NCI-H2107 (cell line): ENCODE measurements around the gene HP1BP3.

Experiments
- DNase-seq: peaks from one replicate; lab custom pipeline; 2025; lab: John Stamatoyannopoulos, UW

HP1BP3 gene

DNA sequence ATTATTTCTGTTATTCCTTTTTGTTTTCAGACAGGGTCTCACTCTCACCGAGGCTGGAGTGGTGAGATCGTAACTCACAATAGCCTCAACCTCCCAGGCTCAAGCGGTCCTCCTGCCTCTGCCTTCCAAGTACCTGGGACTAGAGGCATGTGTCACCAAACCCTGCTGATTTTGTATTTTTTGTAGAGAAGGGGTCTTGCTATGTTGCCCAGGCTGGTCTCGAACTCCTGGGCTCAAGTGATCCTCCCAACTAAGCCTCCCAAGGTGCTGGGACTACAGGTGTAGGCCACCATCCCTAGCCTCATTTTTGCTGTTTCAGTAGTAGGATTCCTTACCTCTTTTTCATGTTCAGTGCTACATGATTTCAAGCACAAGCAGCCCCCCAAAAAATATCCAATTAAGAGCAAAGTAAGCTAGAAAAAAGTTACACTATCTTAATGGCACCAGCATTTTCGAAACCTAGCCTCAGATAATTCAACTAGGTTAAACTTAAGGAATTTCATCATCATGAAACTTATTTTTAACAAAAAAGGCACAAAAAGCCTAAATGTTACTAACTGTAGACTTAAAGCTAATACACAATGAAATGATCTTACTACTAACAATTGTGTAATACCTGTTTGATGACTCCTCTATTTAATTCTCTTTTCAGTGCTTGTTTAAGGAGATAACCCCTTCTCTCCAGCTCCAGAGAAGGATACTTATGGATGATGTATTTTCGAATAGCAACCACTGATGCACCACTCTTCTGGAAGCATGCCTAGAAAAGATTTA lies 16.6 kb downstream of the HP1BP3 start:
- DNase-seq = no peak

GRCh38 chr1:20767271-20767670 lies 19.8 kb downstream of the HP1BP3 start:
- no peak for DNase-seq

DNA sequence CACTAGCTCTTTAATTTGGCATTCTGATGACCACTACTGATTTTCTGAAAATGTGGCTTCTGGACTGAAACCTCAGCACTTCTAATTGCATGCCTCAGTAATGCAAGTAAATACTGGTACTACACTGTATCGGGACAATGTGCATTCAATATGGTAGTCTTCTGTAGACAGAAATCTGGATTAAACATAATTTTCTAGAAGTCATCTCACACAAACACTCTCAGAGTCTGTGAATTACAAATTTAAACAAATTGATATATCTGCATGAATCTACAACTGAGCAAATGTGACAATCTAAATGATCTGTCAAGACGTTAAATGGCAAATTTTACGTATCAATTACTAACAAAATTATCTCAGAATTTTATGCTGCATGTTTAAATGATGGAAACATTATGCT lies 23.7 kb downstream of the HP1BP3 start:
- no peak for DNase-seq

DNA sequence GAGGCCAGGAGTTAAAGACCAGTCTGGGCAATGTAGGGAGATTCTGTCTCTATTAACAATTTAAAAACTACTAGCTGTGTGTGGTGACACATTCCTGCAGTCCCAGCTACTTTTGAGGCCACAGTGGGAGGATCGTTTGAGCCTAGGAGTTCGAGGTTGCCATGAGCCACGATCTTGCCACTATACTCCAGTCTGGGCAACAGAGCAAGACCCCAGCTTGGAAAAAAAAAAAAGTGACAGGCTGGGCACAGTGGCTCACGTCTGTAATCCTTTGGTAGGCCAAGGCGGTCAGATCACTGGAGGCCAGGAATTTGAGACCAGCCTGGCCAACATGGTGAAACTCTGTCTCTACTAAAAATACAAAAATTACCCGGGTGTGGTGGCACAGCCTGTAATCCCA lies 26.8 kb downstream of the HP1BP3 start:
- no peak for DNase-seq

- no peak for DNase-seq
Measured at GRCh38 chr1:20753589-20753988, 33.5 kb downstream of the HP1BP3 start.

DNA sequence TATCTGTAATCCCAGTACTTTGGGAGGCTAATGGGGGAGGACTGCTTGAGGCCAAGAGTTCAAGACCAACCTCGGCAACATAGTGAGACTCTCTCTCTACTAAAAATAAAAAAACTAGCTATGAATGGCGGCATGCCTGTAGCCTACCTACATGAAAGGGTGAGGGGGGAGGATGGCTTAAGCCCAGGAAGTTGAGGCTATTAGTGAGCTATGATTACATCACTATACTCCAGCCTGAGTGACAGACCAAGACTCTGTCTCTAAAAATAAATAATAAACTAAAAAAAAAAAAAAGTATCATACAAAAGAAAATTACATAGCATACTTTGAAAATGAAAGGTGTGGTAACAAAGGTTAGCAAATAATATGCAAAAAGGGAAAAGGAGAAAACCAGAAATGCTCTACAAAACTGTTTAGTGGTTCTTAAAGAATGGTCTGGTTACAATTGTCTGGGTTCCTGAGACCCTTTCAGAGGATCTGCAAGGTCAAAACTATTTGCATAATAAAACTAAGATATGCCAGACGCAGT lies 35.6 kb downstream of the HP1BP3 start:
- DNase-seq = no peak

DNA sequence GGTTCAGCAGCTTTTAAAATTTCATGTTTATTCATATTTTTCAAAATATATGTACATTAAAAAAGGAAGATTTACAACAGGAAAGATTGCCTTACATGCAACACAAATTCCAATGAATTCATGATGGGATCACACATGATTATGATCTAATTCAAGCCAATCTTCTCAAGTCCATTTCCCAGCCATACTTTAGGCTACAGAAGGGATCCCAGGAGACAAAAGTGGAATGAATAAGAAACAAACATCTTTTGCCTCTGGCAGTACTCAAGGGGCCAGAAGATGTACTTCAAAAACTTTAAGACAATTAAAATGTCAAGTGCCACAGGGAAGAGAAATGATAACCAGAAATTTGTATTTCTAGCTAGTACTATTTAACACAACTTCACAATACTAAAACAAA lies 44.4 kb downstream of the HP1BP3 start:
- no peak for DNase-seq

DNA sequence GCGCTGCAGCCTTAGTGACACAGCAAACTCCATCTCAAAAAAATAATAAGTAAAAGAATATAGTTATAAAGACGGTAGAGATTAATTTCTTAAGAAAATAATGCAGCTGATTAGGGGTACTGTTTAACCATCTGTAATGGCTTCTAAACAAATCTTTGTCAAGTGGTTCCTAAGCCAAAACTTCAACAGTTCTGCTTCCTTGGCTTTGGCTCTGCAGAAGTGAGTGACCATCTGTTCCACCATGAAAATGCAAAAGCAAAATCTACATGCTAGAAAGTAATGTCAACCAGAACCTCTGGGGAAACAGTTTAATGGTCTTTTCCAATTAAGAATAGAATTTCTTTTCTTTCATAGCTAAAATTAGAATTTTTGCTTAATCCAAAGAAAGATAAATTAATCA lies 46.3 kb downstream of the HP1BP3 start:
- DNase-seq = no peak

- no peak for DNase-seq
Measured at GRCh38 chr1:20739225-20739624, 47.9 kb downstream of the HP1BP3 start.

DNA sequence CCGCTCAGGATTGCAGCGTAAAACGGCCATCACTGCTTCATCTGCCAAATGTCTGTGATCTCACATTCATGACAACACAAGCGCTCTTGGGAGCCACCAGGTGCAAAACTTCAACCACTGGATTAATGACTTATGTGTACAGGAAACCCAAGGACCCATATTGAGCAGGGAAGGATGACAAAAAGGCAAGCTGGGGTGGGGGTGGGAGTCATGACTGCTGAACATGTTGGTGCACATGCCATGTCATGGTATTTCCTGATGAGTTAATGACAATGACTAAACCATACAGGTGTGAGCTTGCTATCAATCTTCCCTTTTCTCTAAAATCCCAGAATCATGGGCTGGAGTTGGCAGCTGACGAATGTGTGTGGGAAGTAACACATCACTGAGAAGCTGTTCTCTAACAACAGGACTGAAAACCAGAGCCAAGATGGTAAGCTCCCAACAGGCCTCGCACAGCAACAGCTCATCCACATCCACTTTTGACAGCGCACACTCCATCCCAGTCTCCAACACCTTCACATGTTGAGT lies 51.5 kb downstream of the HP1BP3 start:
- no peak for DNase-seq

DNA sequence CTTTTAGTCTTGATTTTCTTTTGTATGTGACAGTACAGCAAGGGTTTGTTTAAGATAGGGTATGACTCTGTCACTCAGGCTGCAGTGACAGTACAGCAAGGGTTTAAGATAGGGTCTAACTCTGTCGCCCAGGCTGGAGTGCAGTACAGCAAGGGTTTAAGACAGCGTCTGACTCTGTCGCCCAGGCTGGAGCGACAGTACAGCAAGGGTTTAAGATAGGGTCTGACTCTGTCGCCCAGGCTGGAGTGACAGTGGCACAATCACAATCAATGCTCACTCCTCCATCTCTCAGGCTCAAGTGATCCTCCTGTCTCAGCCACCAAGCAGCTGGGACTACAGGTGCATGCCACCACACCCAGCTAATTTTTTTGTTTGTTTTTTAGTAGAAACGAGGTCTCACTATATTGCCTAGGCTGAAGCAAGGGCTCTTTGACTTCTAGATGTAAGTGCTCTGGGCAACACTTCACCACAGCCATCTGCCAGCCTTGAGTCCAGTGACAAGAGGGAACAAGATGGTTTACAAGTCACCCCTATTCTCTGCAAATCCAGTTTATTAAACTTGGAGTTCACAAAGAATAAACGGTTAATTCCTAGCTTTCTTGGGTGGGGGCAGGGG lies 53.6 kb downstream of the HP1BP3 start:
- no peak for DNase-seq

DNA sequence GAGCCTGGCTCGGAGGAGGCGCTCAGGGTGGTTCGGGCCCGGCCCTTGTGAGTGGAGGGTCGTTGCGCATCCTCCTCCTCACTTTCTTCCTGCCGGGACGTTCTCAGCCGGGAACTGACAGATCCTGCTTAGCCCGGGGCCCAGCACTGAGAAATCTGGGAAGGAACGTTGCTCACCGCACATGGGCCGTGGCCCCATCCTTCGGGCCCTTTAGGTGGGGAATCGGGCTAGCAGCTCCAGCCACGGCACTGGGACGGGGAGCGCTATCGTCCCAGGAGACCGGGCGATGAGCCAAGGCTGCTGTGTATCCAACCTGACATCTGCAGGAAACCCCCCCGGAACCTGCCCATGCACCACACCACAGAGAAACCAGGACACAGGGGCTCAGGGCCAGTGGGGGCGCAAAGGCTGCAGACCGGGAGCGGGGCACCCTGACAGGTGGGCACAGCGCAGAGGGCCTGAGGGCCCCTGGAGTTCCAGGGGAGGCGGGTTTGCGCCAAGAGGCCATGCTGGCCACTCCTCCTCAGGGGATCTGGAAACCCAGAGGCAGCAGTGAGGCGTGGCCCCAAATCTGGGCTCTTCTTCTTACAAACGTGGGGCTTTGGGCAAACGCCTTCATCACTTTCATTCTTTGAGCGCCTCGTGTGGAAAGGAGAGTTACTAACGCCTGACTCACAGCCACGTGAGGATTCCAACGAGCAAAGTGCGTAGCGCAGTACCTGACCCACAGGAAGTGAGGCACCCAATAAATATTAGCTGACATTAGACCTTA lies 54.3 kb downstream of the HP1BP3 start, which contains the start of gene SH2D5:
Gene SH2D5, minus strand, starts transcription at position 116 of the 772 bp plus-strand sequence. CDS start 4,659 bp downstream, outside the sequence.
- peak; percentile 68 for DNase-seq

GRCh38 chr1:20732071-20732587 lies 55.0 kb downstream of the HP1BP3 start:
- DNase-seq = no peak

DNA sequence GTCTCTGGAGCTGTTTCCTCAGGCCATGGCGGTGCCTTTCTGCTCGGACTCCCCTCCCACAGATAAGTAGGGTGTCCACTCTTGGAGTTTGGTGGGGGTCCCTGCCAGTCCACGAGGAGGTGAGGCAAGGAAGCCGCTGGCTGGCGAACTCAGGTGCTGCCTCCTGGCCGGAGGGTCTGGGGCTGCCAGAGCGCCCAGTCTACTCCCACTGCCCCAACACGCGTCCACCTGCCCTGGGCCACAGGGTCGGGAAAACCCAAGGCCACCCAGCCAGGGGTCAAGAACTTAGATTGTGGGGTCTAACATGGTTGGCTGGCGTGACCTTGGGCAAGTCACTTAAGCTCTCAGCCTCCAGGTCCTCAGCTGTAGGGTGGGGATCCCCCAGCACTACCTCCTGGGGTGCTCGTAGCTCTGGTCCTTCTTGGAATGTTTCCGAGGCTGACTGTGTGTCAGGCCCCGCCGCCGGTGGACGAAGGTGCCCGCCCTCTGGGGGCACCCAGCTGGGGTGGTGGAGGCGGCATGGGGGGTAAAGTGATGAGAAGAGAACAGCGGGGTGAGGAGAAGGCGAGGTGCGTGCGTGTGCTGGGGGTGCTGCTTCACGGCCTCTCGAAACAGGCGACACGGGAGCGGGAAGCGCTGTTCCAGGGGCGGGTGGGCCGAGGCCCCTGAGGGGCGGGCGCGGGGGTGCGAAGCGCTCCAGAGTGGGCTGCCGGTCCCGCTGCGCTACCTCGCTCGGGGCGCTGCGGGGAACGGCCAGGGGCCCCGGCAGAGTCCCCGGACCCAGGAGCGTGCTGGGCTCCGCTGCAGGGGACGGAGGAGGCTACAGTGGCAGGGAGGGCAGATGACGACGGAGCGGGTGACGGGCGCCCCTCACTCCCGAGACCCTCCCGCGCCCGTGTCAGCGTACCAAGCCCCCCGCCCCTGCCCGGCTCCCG lies 55.8 kb downstream of the HP1BP3 start:
- no peak for DNase-seq

GRCh38 chr1:20730690-20731056 lies 56.4 kb downstream of the HP1BP3 start:
- DNase-seq = no peak

- no peak for DNase-seq
Measured at GRCh38 chr1:20729990-20730689, 57.0 kb downstream of the HP1BP3 start.

- DNase-seq = no peak
Measured at GRCh38 chr1:20729155-20729931, 57.8 kb downstream of the HP1BP3 start.

- no peak for DNase-seq
Measured at GRCh38 chr1:20728371-20729154, 58.5 kb downstream of the HP1BP3 start.
